Common myeloid progenitor, CD34-positive (primary cell): ENCODE measurements around the gene BRD1.

Experiments
- CTCF ChIA-PET: fragments of 350-600 bp; sonication (Branson Sonifier 250); formaldehyde crosslinking; loops from one replicate; lab custom pipeline; 2021; ENCODE audit warnings: antibody characterized with exemption; lab: Charles Lee
- POLR2A ChIA-PET: fragments of 350-600 bp; sonication (Branson Sonifier 250); formaldehyde crosslinking; loops from one replicate; lab custom pipeline; 2021; ENCODE audit warnings: antibody characterized with exemption; lab: Charles Lee
- DNase-seq, 3 donors: peaks; one replicate each; pipeline versions ENCODE4 v3.0.0 to v3.0.0-alpha.2; 2013
- H3K27ac ChIP-seq, 2 experiments: 1 replicate in 1 of 2; 2 replicates in 1 of 2; pipeline ENCODE4 v1.7.0; 2013; ENCODE audit warnings: inconsistent platforms in 2 of 2, low read length in 2 of 2, mild to moderate bottlenecking in 2 of 2, low read depth in 1 of 2, moderate library complexity in 1 of 2; ENCODE audit not compliant: severe bottlenecking in 2 of 2, insufficient read depth in 1 of 2, poor library complexity in 1 of 2
- H3K27me3 ChIP-seq, 5 experiments: replicated peaks in 2 of 5; 1 replicate in 3 of 5; 2 replicates in 2 of 5; pipeline versions ENCODE4 v1.6.1 to v1.7.0; 2013; ENCODE audit warnings: low read length in 4 of 5, mild to moderate bottlenecking in 2 of 5, moderate library complexity in 2 of 5, inconsistent platforms in 1 of 5; ENCODE audit not compliant: insufficient read depth in 5 of 5, control insufficient read depth in 4 of 5
- H3K36me3 ChIP-seq, 4 experiments: 1 replicate in 2 of 4; 2 replicates in 2 of 4; pipeline versions ENCODE4 v1.6.1 to v1.7.0; 2013; ENCODE audit warnings: low read length in 3 of 4, control low read depth in 1 of 4, mild to moderate bottlenecking in 1 of 4; ENCODE audit not compliant: control insufficient read depth in 4 of 4, insufficient read depth in 4 of 4
- H3K4me1 ChIP-seq, 4 experiments: 1 replicate in 3 of 4; 2 replicates in 1 of 4; pipeline versions ENCODE4 v1.6.1 to v1.7.1; 2013; ENCODE audit warnings: low read length in 3 of 4, mild to moderate bottlenecking in 3 of 4, control low read depth in 1 of 4, inconsistent platforms in 1 of 4, moderate library complexity in 1 of 4; ENCODE audit not compliant: control insufficient read depth in 4 of 4, insufficient read depth in 4 of 4; ENCODE audit errors: control extremely low read depth in 1 of 4
- H3K4me3 ChIP-seq, 7 experiments: 1 replicate in 4 of 7; 2 replicates in 3 of 7; pipeline versions ENCODE4 v1.5.1 to v1.7.0; 2013; ENCODE audit warnings: mild to moderate bottlenecking in 7 of 7, low read length in 6 of 7, moderate library complexity in 6 of 7, inconsistent platforms in 2 of 7, low read depth in 2 of 7, control low read depth in 1 of 7; ENCODE audit not compliant: insufficient read depth in 4 of 7, control insufficient read depth in 1 of 7; ENCODE audit errors: extremely low read depth in 1 of 7
- H3K9me3 ChIP-seq, 5 experiments: 1 replicate in 4 of 5; 2 replicates in 1 of 5; pipeline versions ENCODE4 v1.6.1 to v1.7.1; 2013; ENCODE audit warnings: low read length in 4 of 5, mild to moderate bottlenecking in 2 of 5, inconsistent platforms in 1 of 5, low read depth in 1 of 5, moderate library complexity in 1 of 5; ENCODE audit not compliant: control insufficient read depth in 4 of 5, insufficient read depth in 2 of 5; ENCODE audit errors: control extremely low read depth in 1 of 5
- WGBS: methylation state at CpG from one replicate; pipeline ENCODE4 v1.1.5; 2013; ENCODE audit not compliant: insufficient coverage; 5-methylcytosine and 5-hydroxymethylcytosine counted together

The BRD1 gene

GRCh38 chr22:49800408-49801238, 27.1 kb downstream of the BRD1 start:
- peaks cover 12 to 83% (median 67%) of the 10 kb centered on the region in 4 experiments for H3K36me3 ChIP-seq
- CTCF ChIA-PET: interaction anchor here (1.5 to 1.6 kb wide), 2 partner anchors 8 to 59 kb away, joined by 3 to 6 read pairs; no protein-coding TSS in a partner anchor
- H3K4me1 ChIP-seq: peaks cover 0 to 9% (median 0%) of the 10 kb centered on the region in 4 experiments

GRCh38 chr22:49799431-49800075, 28.1 kb downstream of the BRD1 start:
- peak overlapping the region in 1 of 2 experiments; percentile 1 for H3K27ac ChIP-seq
- ChIA-PET POLR2A (interaction anchor here (1.3 kb wide), 1 partner anchor 10 kb away, joined by 3 read pairs; no protein-coding TSS in a partner anchor), CTCF (interaction anchor here (1.1 to 1.6 kb wide), 2 partner anchors 10 to 60 kb away, joined by 3 read pairs; no protein-coding TSS in a partner anchor)
- DNase-seq: no peak
- H3K36me3 ChIP-seq: peaks cover 13 to 85% (median 71%) of the 10 kb centered on the region in 4 experiments
- H3K4me1 ChIP-seq: peaks cover 0 to 9% (median 0%) of the 10 kb centered on the region in 4 experiments
- H3K27me3 ChIP-seq: no peaks in the 10 kb centered on the region
- no peaks in the 10 kb centered on the region for H3K9me3 ChIP-seq
- H3K4me3 ChIP-seq: no peak overlapping the region
- WGBS: 95% methylated on average over 15 of the region's 18 CpGs

More at GRCh38 chr22:49800408-49801238, 27.1 kb downstream of the BRD1 start:
- no peak for DNase-seq
- H3K4me3 ChIP-seq: no peak overlapping the region
- H3K27ac ChIP-seq: peak overlapping the region in 1 of 2 experiments; percentile 29
- no peaks in the 10 kb centered on the region for H3K9me3 ChIP-seq
- no peaks in the 10 kb centered on the region for H3K27me3 ChIP-seq
- POLR2A ChIA-PET: interaction anchor here (1.3 kb wide), 1 partner anchor 11 kb away, joined by 3 read pairs; no protein-coding TSS in a partner anchor
- WGBS: 95% methylated on average over 29 of the region's 29 CpGs

DNA sequence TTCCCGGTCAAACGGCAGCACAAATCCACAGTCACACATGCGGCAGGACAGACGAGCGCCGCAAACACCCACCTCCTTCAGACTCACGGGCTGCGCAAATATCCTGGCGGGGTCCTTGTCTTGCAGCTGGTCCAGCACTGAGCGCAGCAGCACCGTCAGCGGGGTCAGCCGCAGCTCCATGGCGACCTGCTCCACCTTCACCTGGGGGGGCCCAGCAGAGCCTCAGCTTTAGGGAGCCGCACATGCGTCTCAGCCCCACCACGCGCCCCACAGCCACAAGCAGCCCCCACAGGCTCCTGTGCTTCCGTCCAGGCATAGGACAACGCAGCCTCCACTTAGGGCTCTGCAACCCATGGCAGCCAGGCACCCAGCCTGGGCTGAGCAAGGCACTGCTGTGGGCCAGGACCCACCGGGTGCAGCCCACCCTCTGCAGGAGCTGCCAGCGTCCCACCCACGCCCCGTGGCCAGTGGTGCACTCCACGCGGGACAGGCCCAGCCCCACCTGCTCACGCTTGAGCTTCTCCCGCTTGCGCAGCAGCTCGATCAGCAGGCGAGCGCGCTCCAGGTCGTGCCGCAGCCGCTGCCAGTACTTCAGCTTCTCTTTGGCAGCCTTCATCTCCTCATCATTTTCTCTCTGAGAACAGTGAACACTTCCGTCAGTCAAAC, 29.1 kb downstream of the BRD1 start:
- ChIA-PET CTCF (interaction anchor here (0.9 to 1.1 kb wide), 2 partner anchors 9 to 84 kb away, joined by 3 read pairs; no protein-coding TSS in a partner anchor), POLR2A (interaction anchor here (1.0 kb wide), 1 partner anchor 14 kb away, joined by 3 read pairs; no protein-coding TSS in a partner anchor)
- H3K27me3 ChIP-seq: no peaks in the 10 kb centered on the region
- no peaks in the 10 kb centered on the region for H3K9me3 ChIP-seq
- peaks cover 0 to 9% (median 0%) of the 10 kb centered on the region in 4 experiments for H3K4me1 ChIP-seq
- no peak for DNase-seq
- peaks cover 22 to 87% (median 75%) of the 10 kb centered on the region in 4 experiments for H3K36me3 ChIP-seq
- H3K27ac ChIP-seq: peak overlapping the region in 1 of 2 experiments; percentile 1
- 98% methylated on average over 29 of the region's 37 CpGs for WGBS
- no peak overlapping the region for H3K4me3 ChIP-seq

GRCh38 chr22:49797706-49798105, 30.0 kb downstream of the BRD1 start:
- peaks cover 26 to 87% (median 78%) of the 10 kb centered on the region in 4 experiments for H3K36me3 ChIP-seq
- H3K4me1 ChIP-seq: peaks cover 0 to 9% (median 0%) of the 10 kb centered on the region in 4 experiments
- H3K9me3 ChIP-seq: no peaks in the 10 kb centered on the region
- DNase-seq: no peak
- H3K4me3 ChIP-seq: no peak overlapping the region
- H3K27me3 ChIP-seq: no peaks in the 10 kb centered on the region
- ChIA-PET CTCF (interaction anchor here (1.0 kb wide), 1 partner anchor 12 kb away, joined by 3 read pairs; no protein-coding TSS in a partner anchor), POLR2A (no interaction called here)
- WGBS: 96% methylated on average over 16 of the region's 22 CpGs
- H3K27ac ChIP-seq: no peak overlapping the region

DNA sequence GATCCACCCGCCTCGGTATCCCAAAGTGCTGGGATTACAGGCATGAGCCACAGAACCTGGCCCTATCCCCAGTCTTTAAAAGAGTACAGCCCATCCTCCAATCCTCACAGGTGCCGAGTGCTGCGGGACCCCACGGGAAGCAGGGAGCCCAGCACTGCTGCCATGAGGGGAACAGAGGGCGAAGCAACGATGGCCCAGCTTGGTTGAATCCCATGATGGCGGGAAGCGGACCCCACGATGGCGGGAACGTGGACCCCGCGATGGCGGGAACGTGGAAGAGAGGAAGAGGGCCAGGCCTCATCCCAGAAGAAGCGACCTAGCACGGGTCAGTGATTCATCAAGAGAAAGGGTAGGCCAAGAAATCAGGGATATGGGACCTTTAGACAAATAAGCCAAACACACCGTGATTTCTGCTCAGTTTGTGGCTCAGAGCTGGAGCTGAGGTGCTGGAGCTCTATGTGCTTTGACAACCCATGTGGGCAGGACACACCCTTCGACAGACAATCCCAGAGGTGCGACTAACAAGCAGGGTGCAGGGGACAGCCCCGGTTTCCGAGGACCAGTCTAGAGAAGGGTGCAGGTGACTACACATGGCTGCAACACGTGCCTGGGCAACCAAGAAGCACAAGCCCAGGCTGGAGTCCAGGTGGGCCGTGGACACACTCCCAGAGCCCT, 30.9 kb downstream of the BRD1 start:
- peaks cover 0 to 9% (median 0%) of the 10 kb centered on the region in 4 experiments for H3K4me1 ChIP-seq
- H3K4me3 ChIP-seq: no peak overlapping the region
- no peak overlapping the region for H3K27ac ChIP-seq
- WGBS: 99% methylated on average over 18 of the region's 25 CpGs
- ChIA-PET CTCF (interaction anchor here (0.9 to 1.0 kb wide), 2 partner anchors 11 to 12 kb away, joined by 3 read pairs; no protein-coding TSS in a partner anchor), POLR2A (no interaction called here)
- no peak for DNase-seq
- H3K27me3 ChIP-seq: no peaks in the 10 kb centered on the region
- no peaks in the 10 kb centered on the region for H3K9me3 ChIP-seq
- peaks cover 28 to 93% (median 82%) of the 10 kb centered on the region in 4 experiments for H3K36me3 ChIP-seq

- ChIA-PET CTCF (no interaction called here), POLR2A (no interaction called here)
- no peak for DNase-seq
- Histone ChIP-seq H3K4me3 (no peak overlapping the region), H3K9me3 (no peaks in the 10 kb centered on the region), H3K27ac (no peak overlapping the region), H3K36me3 (peaks cover 28 to 91% (median 85%) of the 10 kb centered on the region in 4 experiments), H3K4me1 (peaks cover 0 to 9% (median 4%) of the 10 kb centered on the region in 4 experiments), H3K27me3 (no peaks in the 10 kb centered on the region)
- 98% methylated on average over 11 of the region's 11 CpGs for WGBS
These were observed 32.2 kb downstream of the BRD1 start for GRCh38 chr22:49795521-49795920.
